ENCODE data around the gene SP6.

SP6 gene

DNA sequence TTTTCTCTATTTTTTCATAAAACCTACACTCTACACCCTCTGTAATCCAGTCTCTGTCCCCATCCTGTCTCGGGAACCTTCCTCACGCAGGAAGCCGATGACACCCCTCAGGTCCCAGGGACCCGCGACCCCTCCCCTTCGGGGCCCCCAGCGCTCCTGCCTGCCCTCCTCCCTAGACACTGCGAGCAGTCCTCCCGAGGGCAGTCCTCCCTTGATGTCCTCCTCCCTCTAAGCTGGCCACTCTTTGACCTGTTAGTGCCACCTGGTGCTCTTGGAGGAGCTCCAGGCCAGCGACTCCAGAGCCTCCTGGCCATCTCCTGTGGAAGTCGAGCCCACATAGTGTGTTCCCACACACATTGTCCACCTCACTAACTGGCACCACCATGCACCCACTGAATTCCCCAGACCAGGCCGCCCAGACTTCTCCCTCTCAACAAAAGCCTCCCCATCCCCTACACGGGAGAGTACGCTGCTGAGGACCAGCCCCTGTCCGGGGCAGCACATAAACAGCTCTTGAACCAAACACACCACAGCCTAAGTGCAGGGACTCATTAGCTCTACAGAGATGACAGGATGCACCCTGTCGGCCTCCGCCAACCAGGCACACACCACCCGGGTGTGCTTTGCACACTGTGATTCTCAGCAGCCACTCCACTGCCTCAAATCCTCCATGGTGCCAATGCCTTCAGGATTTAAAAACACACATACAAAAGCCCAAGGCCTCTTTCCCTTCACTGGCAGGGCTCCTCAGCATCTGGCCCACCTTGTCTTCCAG is 38.6 kb downstream of the SP6 start:
- DNase-seq (ENCODE audit: low read depth in 2 of 2), result no peak

DNA sequence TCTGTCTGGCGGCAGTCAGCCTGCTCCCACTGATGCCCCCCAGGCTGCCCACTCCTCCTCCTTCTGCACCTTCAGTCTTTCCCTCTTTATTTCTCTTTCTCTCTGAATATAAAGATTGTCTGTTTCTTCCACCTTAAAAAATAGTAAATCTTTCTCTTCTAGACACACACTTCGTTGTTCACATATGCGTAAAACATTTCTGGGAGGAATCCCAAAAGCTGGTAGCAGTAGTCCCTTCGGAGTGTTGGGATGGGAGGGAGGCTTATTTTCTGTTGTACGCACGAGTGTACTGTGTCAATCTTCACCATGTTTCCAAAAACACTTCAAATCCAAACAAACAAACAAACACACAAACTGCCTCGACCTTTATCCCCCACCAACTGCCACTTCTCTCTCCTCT is 39.3 kb downstream of the SP6 start:
- no peak for DNase-seq (ENCODE audit: low read depth in 2 of 2)

GRCh38 chr17:47810901-47811635 is 39.9 kb downstream of the SP6 start:
- DNase-seq (ENCODE audit: low read depth in 2 of 2), result no peak

GRCh38 chr17:47810200-47810821 is 40.7 kb downstream of the SP6 start:
- no peak for DNase-seq (ENCODE audit: low read depth in 2 of 2)

DNA sequence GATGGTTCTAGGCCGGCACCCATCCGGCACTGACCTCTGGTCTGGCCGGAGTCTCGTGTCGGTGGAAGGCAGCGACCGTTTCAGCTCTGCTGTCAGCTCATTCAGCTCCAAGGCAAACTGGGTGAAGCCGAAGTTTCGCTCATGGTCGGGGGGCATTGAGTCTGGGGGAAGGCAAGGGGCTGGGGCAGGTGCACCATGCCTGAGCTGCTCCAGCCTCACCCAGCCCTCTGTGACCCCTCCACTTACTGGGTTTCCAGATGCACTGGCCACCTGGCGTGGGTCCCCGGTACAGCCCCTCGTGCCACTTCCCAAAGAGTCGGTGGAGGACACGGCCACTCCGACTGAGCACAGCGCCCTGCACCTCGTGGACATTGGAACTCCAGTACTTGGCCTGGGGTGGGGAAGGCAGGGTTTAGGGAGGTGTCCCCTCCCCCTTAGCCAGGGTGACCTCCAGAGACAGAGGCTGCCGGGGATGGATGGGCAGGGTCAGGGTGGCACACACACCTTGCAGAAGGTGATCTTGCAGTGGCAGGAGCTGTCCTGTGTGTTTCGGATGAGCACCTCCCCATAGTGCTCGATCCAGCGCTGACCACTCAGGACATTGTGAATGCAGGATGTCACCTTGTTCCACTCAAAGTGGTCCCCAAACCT is 42.0 kb downstream of the SP6 start:
- no peak for DNase-seq (ENCODE audit: low read depth in 2 of 2)

GRCh38 chr17:47808036-47808829 is 42.7 kb downstream of the SP6 start:
- no peak for DNase-seq (ENCODE audit: low read depth in 2 of 2)

GRCh38 chr17:47807421-47807820 is 43.5 kb downstream of the SP6 start:
- DNase-seq (ENCODE audit: low read depth in 2 of 2), result no peak

- DNase-seq (ENCODE audit: low read depth in 2 of 2), result no peak
These were observed 44.1 kb downstream of the SP6 start for GRCh38 chr17:47806913-47807255.

DNA sequence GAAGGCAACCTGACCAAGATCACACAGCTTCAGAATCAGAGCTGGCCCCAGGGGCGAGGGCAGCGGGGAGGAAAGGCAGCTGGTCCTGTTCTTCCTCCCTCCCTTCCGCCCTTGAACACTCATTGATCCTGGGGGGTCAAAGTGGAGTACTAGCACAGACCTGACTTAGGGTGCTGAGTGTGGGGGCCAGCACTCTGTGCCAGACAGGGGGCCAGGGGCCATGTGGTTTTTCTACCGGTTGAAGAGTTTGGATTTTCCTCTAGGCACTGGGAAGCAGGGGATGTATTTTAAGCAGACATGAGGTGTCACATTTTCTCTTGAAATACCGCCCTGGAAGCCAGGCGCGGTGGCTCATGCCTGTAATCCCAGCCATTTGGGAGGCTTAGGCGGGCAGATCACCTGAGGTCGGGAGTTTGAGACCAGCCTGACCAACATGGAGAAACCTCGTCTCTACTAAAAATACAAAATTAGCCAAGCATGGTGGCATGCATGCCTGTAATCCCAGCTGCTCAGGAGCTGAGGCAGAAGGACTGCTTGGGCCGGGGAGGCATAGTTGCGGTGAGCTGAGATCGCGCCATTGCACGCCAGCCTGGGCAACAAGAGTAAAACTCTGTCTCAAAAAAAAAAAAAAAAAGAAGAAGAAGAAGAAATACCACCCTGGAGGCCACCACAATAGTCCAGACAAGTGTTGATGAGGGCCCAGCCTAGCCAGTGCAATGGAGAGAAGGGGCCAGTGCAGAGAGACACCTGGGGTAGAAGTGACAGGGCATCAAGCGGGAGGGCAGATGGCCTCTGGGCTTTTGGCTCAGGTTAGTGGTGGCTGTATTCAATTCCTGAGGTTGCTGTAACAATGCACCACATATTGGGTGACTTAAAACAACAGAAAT is 44.7 kb downstream of the SP6 start:
- DNase-seq (ENCODE audit: low read depth in 2 of 2), result no peak

DNA sequence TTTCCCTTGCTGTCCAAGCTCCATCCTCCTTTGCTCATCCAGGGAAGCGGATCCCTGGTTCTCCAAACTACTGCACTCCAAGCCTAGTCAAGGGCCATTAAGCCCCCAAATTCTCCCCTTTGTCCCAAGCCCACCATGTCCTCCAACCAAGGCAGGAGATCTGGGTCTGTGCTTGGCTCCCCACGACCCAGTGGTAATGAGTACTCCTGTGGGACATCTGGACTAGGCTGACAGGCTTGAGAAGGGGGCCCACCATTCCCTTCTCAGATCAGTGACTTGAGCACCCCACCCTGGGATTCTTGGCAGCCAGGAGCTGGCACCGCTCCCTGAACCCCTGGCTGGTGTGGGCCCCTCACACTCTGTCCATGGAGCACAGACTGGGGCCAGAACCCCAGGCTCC is 46.5 kb downstream of the SP6 start:
- no peak for DNase-seq (ENCODE audit: low read depth in 2 of 2)

DNA sequence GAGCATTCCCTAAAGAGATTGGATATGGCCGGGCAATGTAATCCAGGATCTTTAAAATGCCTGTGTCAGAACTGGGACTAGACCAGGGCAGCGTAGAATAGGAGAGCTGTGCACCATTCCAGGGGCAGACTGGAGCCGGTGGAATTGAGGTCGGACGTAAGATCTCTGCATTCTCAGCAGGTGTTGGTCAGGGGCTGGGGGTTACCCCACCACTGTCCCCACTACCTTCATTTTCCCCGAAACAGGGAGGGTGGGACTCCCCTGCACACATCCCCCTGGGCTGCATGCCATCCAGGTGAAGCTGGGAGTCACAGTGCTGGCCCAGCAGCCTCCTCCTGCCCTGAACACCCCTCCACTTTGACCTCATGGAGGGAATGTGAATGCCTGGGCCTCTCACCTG is 47.2 kb downstream of the SP6 start:
- DNase-seq (ENCODE audit: low read depth in 2 of 2), result no peak

GRCh38 chr17:47803201-47803600 is 47.8 kb downstream of the SP6 start:
- DNase-seq (ENCODE audit: low read depth in 2 of 2), result no peak

- DNase-seq (ENCODE audit: low read depth in 2 of 2), result peak; percentile 31 to 47
These were observed 48.5 kb downstream of the SP6 start for GRCh38 chr17:47802341-47803022.

- DNase-seq (ENCODE audit: low read depth in 2 of 2), result no peak
These were observed 49.1 kb downstream of the SP6 start for GRCh38 chr17:47801906-47802305.

- DNase-seq (ENCODE audit: low read depth in 2 of 2), result no peak
These were observed 49.7 kb downstream of the SP6 start for GRCh38 chr17:47801176-47801765.

DNA sequence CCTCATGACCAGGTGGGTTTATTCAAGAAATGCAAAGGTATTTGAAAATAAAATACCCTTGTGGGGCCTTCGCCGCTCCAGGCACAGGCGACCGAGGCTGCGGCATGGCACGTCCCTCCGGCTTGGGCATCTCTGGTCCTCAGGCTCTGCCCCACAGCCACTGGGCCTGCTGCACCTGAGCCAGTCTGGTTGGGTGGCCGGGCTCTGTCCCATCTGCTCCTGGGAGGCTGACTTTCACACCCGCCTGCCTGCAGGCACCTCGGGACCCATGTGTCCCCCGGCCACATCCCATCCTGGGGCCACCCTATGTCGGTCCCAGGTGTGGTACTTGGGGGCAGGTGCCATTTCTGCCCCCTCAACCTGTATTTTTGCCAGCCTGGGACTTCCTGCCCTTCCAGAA is 50.3 kb downstream of the SP6 start:
- DNase-seq (ENCODE audit: low read depth in 2 of 2), result no peak

- DNase-seq (ENCODE audit: low read depth in 2 of 2), result no peak
These were observed 53.2 kb downstream of the SP6 start for GRCh38 chr17:47797797-47798196.

Data from stimulated activated CD4-positive, alpha-beta T cell treated with anti-CD3 and anti-CD28 coated beads, Interleukin-12 subunit alpha, Interleukin-12 subunit beta, amount 100 ng/mL, for 24 hours (primary cell).